Glutamatergic neuron (in vitro differentiated cells): ENCODE results near the gene CAMK2A. TPM values are rescaled to one million over a fixed set of nuclear protein-coding genes. Genes with fewer than 3 reads are reported as not detected.

Experiments
- DNase-seq: peaks from one replicate; pipeline ENCODE4 v3.0.0; 2022
- H3K27ac Mint-ChIP-seq: one replicate; pipeline ENCODE4 v1.8.0; 2020; ENCODE audit warnings: mild to moderate bottlenecking, mixed read lengths, inconsistent platforms; ENCODE audit not compliant: unreplicated experiment
- H3K27me3 Mint-ChIP-seq: one replicate; pipeline ENCODE4 v1.8.0; 2020; ENCODE audit warnings: mild to moderate bottlenecking, moderate library complexity, mixed read lengths, inconsistent platforms; ENCODE audit not compliant: unreplicated experiment
- H3K36me3 Mint-ChIP-seq: one replicate; pipeline ENCODE4 v1.8.0; 2020; ENCODE audit warnings: mild to moderate bottlenecking, mixed read lengths, inconsistent platforms; ENCODE audit not compliant: unreplicated experiment
- H3K4me1 Mint-ChIP-seq: one replicate; pipeline ENCODE4 v1.8.0; 2020; ENCODE audit warnings: mild to moderate bottlenecking, low read depth, mixed read lengths, inconsistent platforms; ENCODE audit not compliant: unreplicated experiment
- H3K4me3 Mint-ChIP-seq: one replicate; pipeline ENCODE4 v1.8.0; 2020; ENCODE audit warnings: mild to moderate bottlenecking, mixed read lengths, inconsistent platforms; ENCODE audit not compliant: unreplicated experiment
- H3K9me3 Mint-ChIP-seq: one replicate; pipeline ENCODE4 v1.8.0; 2020; ENCODE audit warnings: mild to moderate bottlenecking, moderate library complexity, mixed read lengths, inconsistent platforms; ENCODE audit not compliant: unreplicated experiment
- total RNA-seq: library from RNA; stranded (reverse); fragmentation: NEBNext Ultra II Directional; extraction: Animal tissue kit (Norgen Biotek cat#: 25700); gene quantifications from one replicate; pipeline ENCODE4 v1.2.1, GENCODE V29; 2021; ENCODE audit not compliant: unreplicated experiment
- TF ChIP-seq, protein P1 (sequence below): fragments of 200-600 bp; sonication (generic); IDR thresholded peaks from one replicate; pipeline ENCODE4 v1.5.0; 2021; ENCODE audit not compliant: partially characterized antibody, unreplicated experiment

CAMK2A gene
- total RNA-seq, 1 donor from 2014 or later, result 1.1 TPM

DNA sequence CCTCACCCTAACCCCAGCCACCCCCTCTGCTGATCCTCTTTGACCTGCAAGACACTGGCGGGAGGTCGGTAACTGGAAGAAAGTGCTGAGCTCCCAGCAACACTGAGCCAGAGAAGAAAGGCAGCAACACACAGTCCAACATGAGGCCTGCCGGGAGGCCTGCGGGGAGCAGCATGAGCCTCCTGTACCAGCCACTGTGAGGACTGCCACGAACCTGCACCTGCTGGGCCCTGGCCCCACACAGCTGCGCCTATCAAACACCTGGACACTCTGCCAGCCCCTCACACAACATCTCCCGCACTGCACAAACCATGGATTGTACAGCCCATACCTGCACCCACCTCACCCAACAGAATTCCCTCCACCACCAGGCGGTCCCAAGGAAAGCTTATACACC is 18.3 kb downstream of the CAMK2A start:
- no peak for DNase-seq
- peaks cover 8% of the 10 kb centered on the region for H3K9me3 Mint-ChIP-seq
- H3K27ac Mint-ChIP-seq, result no peak overlapping the region
- H3K4me1 Mint-ChIP-seq, result peaks cover 21% of the 10 kb centered on the region
- H3K27me3 Mint-ChIP-seq, result peaks cover 4% of the 10 kb centered on the region
- no peak overlapping the region for H3K4me3 Mint-ChIP-seq
- H3K36me3 Mint-ChIP-seq, result no peaks in the 10 kb centered on the region
- TF ChIP-seq, protein P1, sequence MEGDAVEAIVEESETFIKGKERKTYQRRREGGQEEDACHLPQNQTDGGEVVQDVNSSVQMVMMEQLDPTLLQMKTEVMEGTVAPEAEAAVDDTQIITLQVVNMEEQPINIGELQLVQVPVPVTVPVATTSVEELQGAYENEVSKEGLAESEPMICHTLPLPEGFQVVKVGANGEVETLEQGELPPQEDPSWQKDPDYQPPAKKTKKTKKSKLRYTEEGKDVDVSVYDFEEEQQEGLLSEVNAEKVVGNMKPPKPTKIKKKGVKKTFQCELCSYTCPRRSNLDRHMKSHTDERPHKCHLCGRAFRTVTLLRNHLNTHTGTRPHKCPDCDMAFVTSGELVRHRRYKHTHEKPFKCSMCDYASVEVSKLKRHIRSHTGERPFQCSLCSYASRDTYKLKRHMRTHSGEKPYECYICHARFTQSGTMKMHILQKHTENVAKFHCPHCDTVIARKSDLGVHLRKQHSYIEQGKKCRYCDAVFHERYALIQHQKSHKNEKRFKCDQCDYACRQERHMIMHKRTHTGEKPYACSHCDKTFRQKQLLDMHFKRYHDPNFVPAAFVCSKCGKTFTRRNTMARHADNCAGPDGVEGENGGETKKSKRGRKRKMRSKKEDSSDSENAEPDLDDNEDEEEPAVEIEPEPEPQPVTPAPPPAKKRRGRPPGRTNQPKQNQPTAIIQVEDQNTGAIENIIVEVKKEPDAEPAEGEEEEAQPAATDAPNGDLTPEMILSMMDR, result no peak

DNA sequence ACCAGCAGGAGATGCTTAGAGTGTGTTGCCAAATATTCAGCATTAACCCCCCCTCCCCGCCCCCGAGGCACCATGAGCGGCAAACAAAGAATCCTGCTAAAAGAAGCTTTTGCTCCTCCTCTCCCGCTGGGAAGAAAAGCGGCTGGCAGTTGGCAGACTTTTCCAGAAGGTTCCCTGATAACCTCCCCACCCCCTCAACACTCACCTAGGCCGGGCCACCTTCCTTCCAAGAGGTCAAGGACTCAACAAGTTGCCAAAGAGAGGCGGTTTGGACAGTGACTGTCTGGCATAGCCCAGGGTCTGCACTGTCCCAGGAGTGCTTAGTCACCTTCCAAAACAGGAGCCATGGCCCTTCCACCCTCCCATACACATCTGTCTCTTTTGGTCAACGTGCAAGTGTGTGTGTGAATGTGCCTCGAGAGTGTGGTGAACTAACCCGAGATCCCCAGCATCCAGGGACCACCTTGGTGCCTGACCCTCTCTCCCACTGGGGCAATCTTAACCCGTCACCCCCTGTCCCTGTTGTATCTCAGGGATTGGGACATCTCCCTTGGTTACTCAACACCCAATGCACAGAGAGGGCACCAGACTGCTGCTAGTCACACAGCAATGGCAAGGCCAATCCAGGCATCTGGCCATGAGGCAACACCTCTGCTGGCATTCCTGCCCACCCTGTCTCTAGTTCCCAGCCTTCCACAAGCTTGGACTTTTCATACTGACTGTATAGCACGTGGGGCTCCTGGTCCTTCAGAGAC is 18.9 kb downstream of the CAMK2A start:
- TF ChIP-seq, protein P1, result no peak
- Mint-ChIP-seq H3K27me3 (peaks cover 4% of the 10 kb centered on the region), H3K4me1 (peaks cover 21% of the 10 kb centered on the region), H3K9me3 (peaks cover 8% of the 10 kb centered on the region), H3K27ac (no peak overlapping the region), H3K4me3 (no peak overlapping the region), H3K36me3 (no peaks in the 10 kb centered on the region)
- DNase-seq, result no peak

DNA sequence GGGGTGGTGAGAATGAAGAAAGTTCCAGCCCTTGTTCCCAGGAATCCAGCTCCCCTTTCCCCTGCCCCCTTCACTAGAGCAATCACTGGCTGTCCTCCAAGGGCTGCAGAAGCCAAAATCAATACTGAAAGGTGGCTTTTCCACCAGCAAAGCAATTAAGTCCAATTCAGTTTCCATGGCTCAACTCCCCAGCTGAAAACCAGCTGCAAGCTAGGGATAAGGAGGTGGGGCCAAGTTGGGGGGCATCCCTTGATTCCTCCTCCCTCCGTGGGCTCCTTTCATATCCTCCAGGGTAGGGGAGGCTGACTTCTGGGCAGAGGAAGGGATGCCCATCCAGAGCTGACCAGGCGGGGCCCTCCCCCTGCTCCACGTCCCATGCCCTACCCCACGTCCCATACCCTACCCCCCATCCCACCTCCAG is 22.7 kb downstream of the CAMK2A start:
- no peak overlapping the region for H3K4me3 Mint-ChIP-seq
- no peaks in the 10 kb centered on the region for H3K27me3 Mint-ChIP-seq
- peaks cover 2% of the 10 kb centered on the region for H3K9me3 Mint-ChIP-seq
- H3K27ac Mint-ChIP-seq, result no peak overlapping the region
- TF ChIP-seq, protein P1, result no peak
- peaks cover 26% of the 10 kb centered on the region for H3K4me1 Mint-ChIP-seq
- H3K36me3 Mint-ChIP-seq, result no peaks in the 10 kb centered on the region
- no peak for DNase-seq

DNA sequence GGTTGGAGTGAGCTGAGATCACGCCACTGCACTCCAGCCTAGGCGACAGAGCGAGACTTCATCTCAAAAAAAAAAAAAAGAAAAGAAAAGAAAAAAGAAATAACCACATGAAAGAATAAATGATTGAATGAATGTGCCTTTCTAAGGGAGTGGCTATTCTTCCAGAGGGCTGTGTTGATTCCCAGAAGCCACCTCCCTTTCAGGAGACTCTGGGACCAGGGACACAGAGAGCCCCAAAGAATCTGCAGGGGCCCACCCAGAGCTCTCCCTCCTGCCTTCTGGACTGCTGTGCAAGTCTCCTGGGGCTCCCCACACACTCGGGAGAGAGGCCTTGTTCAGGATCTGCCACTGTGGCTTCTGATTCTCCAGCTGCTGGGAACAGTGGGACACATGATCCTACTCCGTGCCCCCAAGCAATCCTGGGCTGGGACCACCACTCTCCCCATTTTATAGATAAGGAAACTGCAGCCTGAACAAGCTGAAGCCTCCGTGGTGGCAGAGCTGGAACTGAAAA is 23.6 kb downstream of the CAMK2A start:
- DNase-seq, result no peak
- H3K27ac Mint-ChIP-seq, result no peak overlapping the region
- peaks cover 2% of the 10 kb centered on the region for H3K9me3 Mint-ChIP-seq
- H3K4me1 Mint-ChIP-seq, result peaks cover 27% of the 10 kb centered on the region
- H3K27me3 Mint-ChIP-seq, result no peaks in the 10 kb centered on the region
- H3K36me3 Mint-ChIP-seq, result no peaks in the 10 kb centered on the region
- TF ChIP-seq, protein P1, result no peak
- H3K4me3 Mint-ChIP-seq, result no peak overlapping the region
